ENCODE results near the gene MRPL45.
A peak's percentile ranks its signal among the peaks of the same experiment; 100 is the strongest.
"Not testable (repeated sequence)": the region's sequence is repeated elsewhere in the genome, so short reads cannot be mapped to it uniquely, and the experiment has no call there.

MRPL45 gene

DNA sequence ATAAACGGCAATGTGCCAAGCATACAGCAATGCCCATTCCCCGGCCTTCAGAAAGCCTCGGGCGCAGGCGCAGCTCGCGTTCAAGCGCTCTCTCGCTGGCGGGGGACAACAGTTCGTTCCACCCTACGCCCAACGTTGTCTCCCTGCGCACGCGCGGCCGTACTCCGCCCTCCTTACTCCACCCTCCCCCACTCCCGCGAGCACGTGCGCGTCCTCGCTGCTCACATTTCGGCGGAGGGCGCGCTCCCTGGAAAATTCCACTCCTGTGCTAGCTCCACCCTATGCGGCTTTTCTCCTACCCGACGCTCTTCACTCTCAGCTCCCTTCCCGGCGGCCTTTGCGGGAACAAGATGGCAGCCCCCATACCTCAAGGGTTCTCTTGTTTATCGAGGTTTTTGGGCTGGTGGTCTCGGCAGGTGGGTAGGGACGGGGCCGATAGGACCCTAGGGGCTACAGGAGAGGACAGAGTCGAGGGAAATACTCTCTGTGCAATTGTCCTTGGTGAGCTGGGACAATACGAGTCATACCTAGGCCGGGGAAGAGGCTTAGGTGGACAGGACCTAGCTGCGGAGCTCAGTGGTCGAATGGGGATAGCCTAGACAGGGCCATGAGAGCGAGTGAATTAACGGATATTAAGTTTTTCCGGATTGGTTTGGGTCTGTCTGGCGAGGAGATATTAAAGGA lies at the start of gene MRPL45:
MRPL45 (plus strand) TSS at position 335 of the 684 bp plus-strand sequence; CDS start at position 351, 16 bp downstream.
- peak; percentile 97 for DNase-seq

DNA sequence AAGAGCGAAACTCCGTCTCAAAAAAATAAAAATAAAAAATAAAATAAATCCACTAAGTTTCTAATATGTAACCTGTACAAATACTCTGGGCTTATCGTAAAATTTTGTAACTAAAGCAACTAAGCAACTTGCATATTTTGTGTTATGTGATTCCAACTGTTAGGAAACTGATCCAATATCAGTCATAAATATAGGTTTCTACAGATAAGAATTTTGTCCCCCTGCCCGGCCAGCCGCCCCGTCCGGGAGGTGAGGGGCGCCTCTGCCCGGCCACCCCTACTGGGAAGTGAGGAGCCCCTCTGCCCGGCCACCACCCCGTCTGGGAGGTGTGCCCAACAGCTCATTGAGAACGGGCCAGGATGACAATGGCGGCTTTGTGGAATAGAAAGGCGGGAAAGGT lies 43.8 kb upstream of the MRPL45 start:
- DNase-seq: not testable (repeated sequence)

DNA sequence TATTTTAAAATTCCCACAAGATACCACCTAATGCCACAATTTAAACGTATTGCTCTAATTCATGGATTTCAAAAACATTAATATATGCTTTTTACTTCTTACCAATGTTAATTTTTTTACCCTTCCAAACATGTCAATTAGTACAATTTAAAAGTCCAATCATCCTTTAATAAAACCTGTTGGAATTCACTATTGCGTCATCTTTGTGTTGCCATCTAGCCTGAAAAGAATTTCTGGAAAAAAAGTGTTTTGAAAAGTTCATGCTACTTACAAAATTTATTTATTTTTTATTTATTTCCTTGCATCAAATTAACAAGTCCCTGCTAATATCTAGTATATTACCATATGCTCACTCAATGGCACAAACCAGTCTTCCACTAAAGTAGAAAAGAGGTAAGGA lies 42.6 kb upstream of the MRPL45 start:
- DNase-seq: not testable (repeated sequence)

DNA sequence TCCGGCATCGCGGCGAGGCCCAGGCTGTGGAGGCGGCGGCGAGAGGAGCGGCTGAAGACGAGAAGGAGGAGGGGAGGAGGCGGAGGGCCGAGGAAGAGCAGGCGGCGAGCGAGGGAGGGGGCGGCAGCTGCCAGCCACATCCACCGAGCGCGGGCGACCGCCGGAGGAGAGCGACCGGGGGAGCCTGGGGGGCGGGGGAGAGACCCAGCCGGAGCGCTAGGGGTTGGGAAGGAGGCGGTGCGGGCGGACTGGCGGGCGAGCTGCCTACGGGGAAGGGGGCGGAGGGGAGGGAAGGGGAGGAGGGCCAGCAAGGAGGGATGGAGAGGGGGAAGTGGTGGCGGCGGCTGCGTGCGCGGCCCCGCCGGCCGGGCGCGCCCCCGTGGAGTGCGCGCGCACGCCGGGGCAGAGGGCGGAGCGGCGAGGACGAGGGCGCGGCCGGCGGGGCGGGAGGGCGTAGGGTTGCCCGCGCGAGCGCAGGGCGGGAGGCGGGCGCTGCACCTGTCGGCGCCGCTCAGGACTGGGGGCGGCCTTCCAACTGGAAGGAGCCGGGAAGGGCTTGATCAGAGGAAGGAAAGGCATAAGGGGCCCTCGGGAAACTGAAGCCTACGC lies 39.9 kb upstream of the MRPL45 start:
- peak; percentile 90 for DNase-seq

DNA sequence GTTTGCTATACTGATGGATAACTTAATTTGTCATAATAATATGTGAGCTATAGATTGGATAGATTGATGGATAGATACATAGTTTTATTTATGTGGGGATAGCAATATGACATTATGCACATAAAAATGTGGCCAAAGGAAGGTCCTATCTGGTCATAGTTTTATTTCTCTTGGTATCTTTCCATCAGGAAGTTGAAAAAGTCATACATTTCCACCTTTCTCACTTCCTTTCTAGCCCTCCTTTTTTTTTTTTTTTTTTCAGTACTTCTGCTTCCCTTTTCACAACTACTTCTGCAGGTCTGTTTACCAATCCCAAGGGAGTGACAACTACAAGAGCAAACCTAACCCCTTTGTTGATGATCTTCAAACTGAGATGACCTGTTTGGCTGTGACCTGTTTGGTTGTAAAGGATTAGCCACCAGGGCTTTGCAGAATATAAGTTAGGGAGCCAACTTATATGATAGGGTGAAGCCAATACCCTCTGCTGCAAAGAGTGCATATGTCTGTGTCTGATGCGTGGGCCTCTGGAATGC lies 30.9 kb upstream of the MRPL45 start:
- not testable (repeated sequence) for DNase-seq

DNA sequence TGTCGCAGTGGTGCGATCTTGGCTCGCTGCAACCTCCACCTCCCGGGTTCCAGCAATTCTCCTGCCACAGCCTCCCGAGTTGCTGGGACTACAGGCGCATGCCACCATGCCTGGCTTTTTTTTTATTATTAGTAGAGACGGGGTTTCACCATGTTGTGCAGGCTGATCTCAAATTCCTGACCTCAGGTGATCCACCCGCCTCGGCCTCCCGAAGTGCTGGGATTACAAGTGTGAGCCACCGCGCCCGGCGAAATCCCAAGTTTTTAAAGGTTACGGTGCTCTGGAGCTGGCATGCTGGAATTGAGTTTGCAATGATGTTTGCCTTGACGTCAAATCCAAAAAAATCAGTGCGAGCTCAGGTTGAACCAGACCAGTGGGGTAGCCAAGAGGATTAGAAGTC lies 30.4 kb upstream of the MRPL45 start:
- not testable (repeated sequence) for DNase-seq

DNA sequence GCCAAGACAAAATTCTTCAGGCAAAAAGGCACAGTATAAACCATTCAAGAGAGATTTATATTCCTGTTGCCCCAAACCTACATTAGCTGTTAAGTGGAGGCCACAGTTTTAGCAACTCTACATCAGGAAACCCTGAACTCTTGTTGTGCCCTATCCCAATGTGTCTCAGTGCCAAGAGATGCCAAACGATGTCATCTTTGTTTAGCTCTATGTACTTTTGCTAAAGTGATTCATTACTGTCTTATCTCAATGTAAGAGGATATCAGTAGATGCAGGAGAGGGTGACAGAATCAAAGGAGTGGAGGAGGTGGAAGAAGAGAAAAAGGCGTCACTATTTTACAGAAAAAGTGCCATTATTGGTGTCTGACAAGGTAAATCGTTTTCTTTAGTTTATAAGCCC lies 28.8 kb upstream of the MRPL45 start:
- not testable (repeated sequence) for DNase-seq

DNA sequence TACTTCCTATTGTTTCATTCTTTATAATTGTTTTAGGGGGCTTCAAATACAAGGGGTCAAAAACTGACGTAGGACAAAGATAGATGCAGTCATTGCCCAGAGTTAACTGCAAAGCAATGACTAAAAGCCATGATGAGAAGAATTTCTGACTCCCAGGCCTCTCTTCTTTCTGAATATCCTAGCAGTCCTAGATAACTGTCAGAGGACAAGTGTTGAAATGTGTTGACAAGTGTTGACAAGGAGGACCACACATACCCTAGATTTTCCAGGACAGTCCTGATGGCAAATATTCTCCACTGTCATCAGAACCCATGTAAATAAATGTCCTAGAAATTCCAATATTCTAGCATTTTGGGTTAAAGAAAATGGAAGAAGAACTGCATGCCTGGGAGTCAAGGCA lies 27.9 kb upstream of the MRPL45 start:
- DNase-seq: not testable (repeated sequence)

DNA sequence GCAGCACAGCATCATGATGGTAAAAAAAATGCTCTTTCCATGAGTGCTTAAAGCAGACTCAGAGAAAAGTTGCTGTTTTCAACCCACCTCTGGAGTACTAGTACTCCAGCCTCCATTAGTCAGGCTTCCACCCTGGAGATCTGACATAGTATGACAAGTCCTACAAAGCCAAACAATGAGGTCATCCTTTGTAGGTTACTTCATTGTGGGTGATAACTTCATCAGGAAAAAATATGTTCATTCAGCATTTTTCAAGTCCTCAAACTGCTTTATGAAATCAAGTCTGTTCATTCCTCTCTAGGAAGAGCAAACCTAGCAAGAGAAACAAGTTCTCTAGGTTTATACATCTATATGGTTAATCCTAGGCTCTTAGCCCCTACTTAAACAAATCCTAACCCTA lies 27.4 kb upstream of the MRPL45 start:
- not testable (repeated sequence) for DNase-seq

DNA sequence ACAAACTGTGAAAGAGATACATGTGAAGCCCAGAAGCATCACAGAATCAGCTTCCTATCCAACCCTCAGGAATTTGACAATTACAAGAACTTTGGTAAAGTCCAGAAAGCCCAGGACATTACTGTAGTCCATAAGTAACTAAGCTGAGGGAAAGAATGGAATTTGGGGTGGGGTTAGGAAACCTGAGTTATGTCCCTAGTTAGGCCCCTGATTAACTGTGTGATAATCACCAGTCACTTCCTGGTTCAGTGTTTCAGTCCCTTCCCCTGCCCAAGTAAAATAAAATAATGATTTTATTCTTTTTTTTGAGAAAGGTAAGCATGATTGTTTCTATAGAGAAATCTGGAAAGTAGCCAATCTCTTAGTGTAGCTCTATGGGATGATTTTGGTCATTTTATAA lies 11.0 kb upstream of the MRPL45 start:
- DNase-seq: not testable (repeated sequence)

DNA sequence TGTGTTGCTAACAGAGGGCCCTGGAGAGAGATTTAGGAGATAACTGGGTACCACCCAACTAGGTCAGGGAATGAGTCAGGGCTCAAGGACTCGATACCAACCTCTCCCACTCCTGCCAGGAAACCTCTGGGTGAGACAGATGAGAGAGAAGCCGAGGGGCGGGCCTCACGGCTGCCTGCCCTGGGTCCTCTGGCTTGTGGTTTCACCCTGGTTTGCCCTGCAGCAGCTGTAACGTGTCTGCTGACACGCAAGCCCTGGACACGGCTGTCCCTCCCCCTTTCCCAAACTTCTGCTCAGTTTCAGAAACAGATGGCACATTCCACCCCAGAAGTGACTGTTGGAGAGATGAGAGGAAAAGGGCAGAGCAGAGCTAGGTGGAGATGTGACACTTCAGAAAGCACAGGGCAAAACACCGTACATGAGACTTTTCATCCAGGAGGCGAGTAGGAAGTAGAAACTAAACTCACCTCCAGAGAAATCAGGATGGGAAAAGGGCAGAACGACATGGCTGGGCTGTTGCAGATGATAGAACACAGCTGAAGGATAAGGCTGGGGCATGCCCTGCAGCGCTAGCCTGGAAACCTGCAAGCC lies 10.4 kb upstream of the MRPL45 start:
- DNase-seq: peak; percentile 33

DNA sequence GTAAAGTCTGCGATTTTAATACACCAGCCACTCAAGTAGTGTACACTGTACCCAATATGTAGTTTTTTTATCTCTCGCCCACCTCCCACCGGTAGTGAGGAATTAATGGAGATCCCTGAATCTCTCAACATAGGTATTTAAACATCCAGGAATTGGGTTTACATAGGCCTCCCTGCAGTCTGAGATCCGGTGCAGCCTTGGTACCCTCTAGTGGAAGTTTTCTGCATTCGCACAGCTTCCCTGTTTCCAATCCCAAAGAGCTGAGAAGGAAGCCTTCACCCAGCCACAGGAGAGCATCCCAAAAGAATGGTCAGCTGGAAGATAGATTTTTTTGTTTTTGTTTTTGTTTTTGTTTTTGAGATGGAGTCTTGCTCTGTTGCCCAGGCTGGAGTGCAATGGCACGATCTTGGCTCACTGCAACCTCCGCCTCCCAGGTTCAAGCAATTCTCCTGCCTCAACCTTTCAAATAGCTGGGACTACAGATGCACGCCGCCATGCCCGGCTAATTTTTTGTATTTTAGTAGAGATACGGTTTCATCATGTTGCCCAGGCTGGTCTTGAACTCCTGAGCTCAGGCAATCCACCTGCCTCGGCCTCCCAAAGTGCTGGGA lies 8.6 kb upstream of the MRPL45 start:
- DNase-seq: not testable (repeated sequence)

DNA sequence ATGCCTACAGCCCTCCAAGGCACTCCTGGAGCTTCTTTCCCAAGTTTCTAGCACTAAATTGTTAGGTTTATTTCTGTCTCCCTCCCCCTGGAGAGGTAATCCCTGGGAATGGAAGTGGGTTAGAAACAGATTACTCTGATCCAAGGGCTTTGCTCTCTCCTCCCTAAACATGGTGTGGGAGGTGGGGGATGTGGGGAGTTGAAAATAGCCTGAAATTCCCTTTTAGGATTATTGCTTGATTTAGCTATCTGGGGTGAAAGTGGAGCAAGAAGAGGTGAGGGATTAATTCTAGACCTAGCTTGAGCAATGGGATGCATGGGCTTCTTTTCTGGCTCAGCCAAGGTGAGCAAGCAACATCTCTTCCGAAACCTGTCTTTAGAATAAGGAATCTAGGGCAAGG lies 7.2 kb upstream of the MRPL45 start:
- DNase-seq: not testable (repeated sequence)

DNA sequence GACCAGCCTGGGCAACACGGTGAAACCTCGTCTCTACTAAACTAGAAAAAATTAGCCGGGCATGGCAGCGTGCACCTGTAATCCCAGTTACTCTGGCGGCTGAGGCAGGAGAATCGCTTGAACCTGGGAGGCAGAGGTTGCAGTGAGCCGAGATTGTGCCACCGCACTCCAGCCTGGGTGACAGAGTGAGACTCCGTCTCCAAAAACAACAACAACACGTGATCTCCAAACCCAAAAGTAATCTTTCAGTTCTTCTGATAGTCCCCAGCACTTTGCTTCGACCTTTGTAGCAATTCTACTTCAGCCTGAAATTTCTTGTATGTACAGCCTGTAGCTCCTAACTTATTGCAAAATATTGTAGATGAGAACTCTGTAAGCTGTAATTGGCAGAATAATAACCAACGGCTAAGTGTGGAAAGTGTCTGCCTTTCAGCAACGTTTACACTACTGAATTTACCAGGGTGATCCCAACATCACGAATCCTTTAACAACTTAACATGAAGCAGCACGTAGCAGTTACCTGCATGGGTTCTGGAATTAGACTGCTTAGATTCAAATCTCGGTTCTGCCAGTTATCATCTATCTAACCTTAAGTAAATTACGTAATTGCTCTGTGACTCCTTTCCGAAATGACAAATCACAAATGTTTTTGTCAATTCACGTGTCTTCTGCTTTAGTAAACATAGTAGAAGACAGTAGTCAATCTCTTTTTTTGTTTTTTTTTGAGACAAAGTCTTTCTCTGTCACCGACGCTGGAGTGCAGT lies 1.2 kb upstream of the MRPL45 start:
- DNase-seq: not testable (repeated sequence)

DNA sequence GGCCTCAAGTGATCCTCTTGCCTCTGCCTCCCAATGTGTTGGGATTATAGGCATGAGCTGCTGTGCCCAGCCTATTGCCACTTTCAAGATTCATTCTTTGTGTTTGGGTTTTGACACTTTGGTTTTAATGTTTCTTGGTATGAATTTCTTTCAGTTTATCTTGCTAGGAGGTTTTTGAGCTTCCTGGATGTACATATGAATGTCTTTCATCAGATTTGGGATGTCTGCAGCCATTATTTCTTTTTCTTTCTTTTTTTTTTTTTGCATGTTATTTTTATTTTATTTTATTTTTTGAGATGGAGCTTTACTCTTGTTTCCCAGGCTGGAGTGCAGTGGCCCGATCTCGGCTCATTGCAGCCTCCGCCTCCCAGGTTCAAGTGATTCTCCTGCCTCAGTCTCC lies 18.5 kb downstream of the MRPL45 start:
- no peak for DNase-seq

DNA sequence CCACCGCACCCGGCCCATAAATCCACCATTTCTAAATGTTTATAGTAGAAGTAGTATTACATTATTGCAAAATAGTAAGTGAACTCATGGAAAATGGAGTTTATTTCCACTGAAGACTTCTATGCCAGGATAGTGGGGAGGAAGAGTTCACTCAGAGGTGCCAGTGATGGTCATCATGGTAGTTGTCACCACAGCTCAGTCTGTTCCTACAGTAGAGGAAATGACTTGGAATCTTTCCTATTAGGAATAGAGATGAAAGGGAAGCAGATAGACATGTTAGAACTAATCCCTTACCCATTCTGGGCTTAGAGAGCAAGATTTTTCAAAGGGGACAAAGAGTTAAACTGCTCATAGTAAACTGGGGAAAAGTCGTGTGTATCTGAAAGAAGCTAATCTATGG lies 20.1 kb downstream of the MRPL45 start:
- no peak for DNase-seq

DNA sequence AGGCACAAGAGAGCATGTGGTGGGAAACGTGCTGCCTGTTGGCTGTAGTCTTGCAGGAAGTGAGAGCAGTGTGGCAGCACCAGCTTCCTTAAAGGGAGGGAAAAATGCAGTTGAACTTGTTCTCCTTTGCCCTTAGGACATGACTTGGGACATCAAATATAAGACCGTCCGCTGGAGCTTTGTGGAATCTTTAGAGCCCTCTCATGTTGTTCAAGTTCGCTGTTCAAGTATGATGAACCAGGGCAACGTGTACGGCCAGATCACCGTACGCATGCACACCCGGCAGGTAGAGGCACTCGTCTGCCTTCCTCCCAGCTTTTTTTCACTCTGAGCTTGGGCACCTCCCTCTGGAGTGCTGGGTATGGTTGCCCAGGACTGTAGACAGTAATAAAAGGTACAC lies 23.5 kb downstream of the MRPL45 start:
- DNase-seq: no peak

DNA sequence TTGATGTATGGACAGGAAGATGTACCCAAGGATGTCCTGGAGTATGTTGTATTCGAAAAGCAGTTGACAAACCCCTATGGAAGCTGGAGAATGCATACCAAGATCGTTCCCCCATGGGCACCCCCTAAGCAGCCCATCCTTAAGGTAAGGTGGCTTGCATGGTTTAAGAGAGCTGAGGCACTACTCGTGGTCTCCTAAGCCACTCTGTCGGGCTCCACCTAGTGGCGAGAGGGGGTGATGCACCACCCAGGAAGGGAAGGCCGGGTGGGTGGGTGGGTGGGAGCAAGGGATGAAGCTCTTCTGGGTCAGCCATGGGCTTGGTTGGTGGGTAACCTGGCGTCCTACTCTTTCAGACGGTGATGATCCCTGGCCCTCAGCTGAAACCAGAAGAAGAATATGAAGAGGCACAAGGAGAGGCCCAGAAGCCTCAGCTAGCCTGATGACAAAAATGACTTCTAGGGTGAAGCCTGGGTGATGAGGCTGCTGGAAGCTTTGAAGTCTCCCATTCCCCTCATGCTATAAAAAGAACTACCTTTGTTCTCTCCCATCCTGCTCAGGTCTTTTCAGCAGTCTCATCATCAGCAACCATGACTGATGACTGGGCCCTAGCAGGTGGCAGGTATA lies 25.3 kb downstream of the MRPL45 start:
- DNase-seq: peak; percentile 76

DNA sequence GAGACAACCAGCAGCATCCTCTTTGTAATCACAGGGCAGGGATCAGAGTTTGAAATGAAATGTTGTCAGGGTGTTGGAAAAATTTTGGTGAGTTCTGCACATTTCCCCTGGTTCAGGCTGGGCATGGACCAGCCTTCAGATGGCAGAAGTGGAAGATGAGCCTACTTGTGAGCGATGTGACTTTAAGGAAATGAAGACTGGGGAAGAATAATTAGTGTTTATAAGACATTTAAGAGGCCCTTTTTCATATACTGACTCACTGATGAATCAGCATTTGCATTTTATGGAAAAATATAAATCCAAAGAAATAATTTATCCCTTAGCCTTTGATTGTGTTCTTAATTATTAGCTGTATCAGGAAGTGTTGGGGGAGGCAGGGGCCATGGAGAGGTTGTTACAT lies 25.9 kb downstream of the MRPL45 start:
- no peak for DNase-seq

DNA sequence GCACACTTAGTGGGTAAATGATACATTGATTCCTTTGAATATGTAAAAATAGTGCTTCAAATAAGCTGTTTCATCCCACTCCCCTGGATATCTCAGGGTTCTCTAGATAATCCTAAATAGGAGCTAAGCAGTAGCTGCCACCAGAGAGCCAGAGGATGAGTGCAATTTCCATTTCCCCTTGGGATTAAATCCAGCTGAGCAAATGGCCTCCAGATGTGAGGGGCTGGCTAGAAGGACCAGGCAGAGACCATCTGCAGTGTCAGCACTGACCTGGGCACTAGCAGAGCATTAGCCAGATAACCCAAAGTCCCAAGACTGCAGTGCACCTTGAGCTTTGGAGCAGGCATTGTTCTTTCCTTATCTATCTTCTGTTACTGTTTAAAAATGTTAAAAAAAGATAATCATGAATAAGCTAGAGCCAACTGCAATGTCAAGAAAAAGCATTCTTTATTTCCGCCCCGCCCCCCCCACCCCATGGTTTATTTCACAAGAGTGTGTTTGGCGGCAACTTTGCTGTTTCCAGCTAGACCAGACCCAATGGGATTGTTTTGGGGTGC lies 27.3 kb downstream of the MRPL45 start:
- no peak for DNase-seq

DNA sequence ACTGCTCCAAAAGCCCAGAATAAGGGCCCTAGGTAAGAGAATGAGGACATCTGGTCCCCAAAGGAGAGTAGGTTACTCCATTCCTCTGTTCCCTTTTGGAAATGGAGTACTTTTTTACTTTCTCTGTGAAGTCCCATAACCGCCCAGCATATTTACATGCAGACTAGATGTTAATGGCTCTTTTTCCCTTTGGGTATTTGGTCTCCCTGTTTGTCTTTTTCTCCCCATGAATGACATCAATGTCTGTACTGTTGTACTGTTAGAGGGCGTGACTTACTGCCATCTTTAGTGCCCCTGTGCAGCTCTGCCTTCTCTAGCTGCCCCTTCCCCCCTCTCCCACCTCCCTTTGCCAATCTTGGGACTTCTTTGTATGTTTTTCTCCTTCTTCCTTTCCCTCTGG lies 27.8 kb downstream of the MRPL45 start:
- DNase-seq: no peak
